ENCODE measurements around the gene HS3ST4. TPM values are rescaled to one million over a fixed set of nuclear protein-coding genes. Genes with fewer than 3 reads are reported as not detected.
A peak's percentile ranks its signal among the peaks of the same experiment; 100 is the strongest.

The HS3ST4 gene
- total RNA-seq, 2 donors from 2014 or later: not detected

GRCh38 chr16:25931473-25932035 lies 239.8 kb downstream of the HS3ST4 start:
- intact Hi-C loops (cut with DNase I, micrococcal nuclease): no loop called here
- DNase-seq: no peak

GRCh38 chr16:25941800-25942499 lies 250.2 kb downstream of the HS3ST4 start:
- ATAC-seq: no peak
- intact Hi-C loops (cut with DNase I, micrococcal nuclease): no loop called here
- DNase-seq: no peak

More at GRCh38 chr16:25931473-25932035, 239.8 kb downstream of the HS3ST4 start:
- ATAC-seq: no peak

- intact Hi-C loops (cut with DNase I, micrococcal nuclease): no loop called here
- ATAC-seq (no peak), DNase-seq (no peak)
Observed at GRCh38 chr16:25950586-25951281, 259.0 kb downstream of the HS3ST4 start.

- ATAC-seq (no peak), DNase-seq (no peak)
- intact Hi-C loops (cut with DNase I, micrococcal nuclease): no loop called here
Observed at GRCh38 chr16:25951999-25952398, 260.2 kb downstream of the HS3ST4 start.

- ATAC-seq: no peak
- intact Hi-C loops (cut with DNase I, micrococcal nuclease): no loop called here
Observed at GRCh38 chr16:25952983-25953382, 261.2 kb downstream of the HS3ST4 start.

GRCh38 chr16:25957707-25958106 lies 265.9 kb downstream of the HS3ST4 start:
- ATAC-seq (no peak), DNase-seq (no peak)
- intact Hi-C loops (cut with DNase I, micrococcal nuclease): no loop called here

More at GRCh38 chr16:25952983-25953382, 261.2 kb downstream of the HS3ST4 start:
- no peak for DNase-seq

GRCh38 chr16:25959221-25959620 lies 267.5 kb downstream of the HS3ST4 start:
- intact Hi-C loops (cut with DNase I, micrococcal nuclease): no loop called here
- no peak for DNase-seq
- ATAC-seq: peak; percentile 98

- ATAC-seq: no peak
- intact Hi-C loops (cut with DNase I, micrococcal nuclease): no loop called here
- no peak for DNase-seq
Observed at GRCh38 chr16:25966172-25967097, 274.7 kb downstream of the HS3ST4 start.

GRCh38 chr16:25977121-25977520 lies 285.4 kb downstream of the HS3ST4 start:
- intact Hi-C loops (cut with DNase I, micrococcal nuclease): no loop called here
- no peak for ATAC-seq

GRCh38 chr16:25978218-25978617 lies 286.5 kb downstream of the HS3ST4 start:
- DNase-seq: no peak
- intact Hi-C loops (cut with DNase I, micrococcal nuclease): no loop called here
- no peak for ATAC-seq

More at GRCh38 chr16:25977121-25977520, 285.4 kb downstream of the HS3ST4 start:
- no peak for DNase-seq

GRCh38 chr16:25988084-25988483 lies 296.3 kb downstream of the HS3ST4 start:
- DNase-seq (no peak), ATAC-seq (no peak)
- intact Hi-C loops (cut with DNase I, micrococcal nuclease): no loop called here

GRCh38 chr16:25988882-25989281 lies 297.1 kb downstream of the HS3ST4 start:
- no peak for DNase-seq
- intact Hi-C loops (cut with DNase I, micrococcal nuclease): no loop called here
- ATAC-seq: no peak

GRCh38 chr16:25996052-25996451 lies 304.3 kb downstream of the HS3ST4 start:
- ATAC-seq (no peak), DNase-seq (no peak)
- intact Hi-C loops (cut with DNase I, micrococcal nuclease): no loop called here

GRCh38 chr16:26005336-26005735 lies 313.6 kb downstream of the HS3ST4 start:
- no peak for ATAC-seq
- no peak for DNase-seq
- intact Hi-C loops (cut with DNase I, micrococcal nuclease): no loop called here

GRCh38 chr16:26012376-26012775 lies 320.6 kb downstream of the HS3ST4 start:
- no peak for ATAC-seq
- intact Hi-C loops (cut with DNase I, micrococcal nuclease): no loop called here
- no peak for DNase-seq

- intact Hi-C loops (cut with DNase I, micrococcal nuclease): no loop called here
- DNase-seq (no peak), ATAC-seq (no peak)
Observed at GRCh38 chr16:26015776-26016175, 324.0 kb downstream of the HS3ST4 start.

- ATAC-seq: no peak
- no peak for DNase-seq
- intact Hi-C loops (cut with DNase I, micrococcal nuclease): no loop called here
Observed at GRCh38 chr16:26016989-26017388, 325.2 kb downstream of the HS3ST4 start.

- intact Hi-C loops (cut with DNase I, micrococcal nuclease): no loop called here
- ATAC-seq (no peak), DNase-seq (no peak)
Observed at GRCh38 chr16:26019381-26020242, 327.9 kb downstream of the HS3ST4 start.
